ENCODE data around the gene FBXL2.

- TF ChIP-seq POLR2AphosphoS5 (IDR thresholded peaks at IDR 0.05; ENCODE audit: low read depth, low read length) = no peak
- no peak for TF ChIP-seq NRF1 (IDR thresholded peaks at IDR 0.05; ENCODE audit: low read depth, low read length)
- no peak for TF ChIP-seq CTCF (IDR thresholded peaks at IDR 0.05; ENCODE audit: control extremely low read depth in 1 of 3, insufficient read depth in 1 of 3, low read depth in 1 of 3, low read length in 3 of 3)
- TF ChIP-seq RAD21 (IDR thresholded peaks at IDR 0.05 in 1 of 2, conservative IDR thresholded peaks at IDR 0.05 in 1 of 2; ENCODE audit: low read depth in 2 of 2, low read length in 2 of 2) = no peak
- TF ChIP-seq JUN (IDR thresholded peaks at IDR 0.05; ENCODE audit: low read depth, low read length) = no peak
- no peak for TF ChIP-seq CEBPB (IDR thresholded peaks at IDR 0.05; ENCODE audit: low read depth, low read length)
- no peak for TF ChIP-seq ATF3 (IDR thresholded peaks at IDR 0.05; ENCODE audit: insufficient read depth, low read depth, low read length)
- TF ChIP-seq FOSL1 (IDR thresholded peaks at IDR 0.05; ENCODE audit: insufficient read depth, low read depth, low read length) = no peak
- TF ChIP-seq POLR2A (IDR thresholded peaks at IDR 0.05; ENCODE audit: control extremely low read depth in 1 of 2, low read depth in 2 of 2, low read length in 2 of 2) = no peak
These were observed 114.2 kb downstream of the FBXL2 start for GRCh38 chr3:33391255-33391995.

Measured in H1 (cell line).